H1 (cell line): ENCODE data around the gene PTH1R. TPM values are rescaled to one million over a fixed set of nuclear protein-coding genes. Genes with fewer than 3 reads are reported as not detected.

Source experiments
- BCL11A ChIP-seq, 2 experiments: IDR thresholded peaks; one replicate each; pipeline ENCODE4 v1.6.1; 2011; ENCODE audit warnings: low read depth in 2 of 2, low read length in 2 of 2, mild to moderate bottlenecking in 2 of 2
- GABPA ChIP-seq: IDR thresholded peaks from 2 replicates; pipeline ENCODE4 v1.6.1; 2011; ENCODE audit warnings: mild to moderate bottlenecking, low read length, moderate library complexity, borderline replicate concordance; ENCODE audit not compliant: insufficient read depth
- HDAC6 ChIP-seq: IDR thresholded peaks from one replicate; pipeline ENCODE4 v1.7.1; 2012; ENCODE audit warnings: low read depth, mild to moderate bottlenecking, inconsistent platforms, low read length, moderate library complexity
- KDM4A ChIP-seq: IDR thresholded peaks from one replicate; pipeline ENCODE4 v1.7.1; 2012; ENCODE audit warnings: low read depth, mild to moderate bottlenecking, moderate library complexity, low read length, inconsistent platforms; ENCODE audit not compliant: severe bottlenecking
- RXRA ChIP-seq: IDR thresholded peaks from 2 replicates; pipeline ENCODE4 v1.6.1; 2011; ENCODE audit warnings: low read depth, mild to moderate bottlenecking, low read length, moderate library complexity; ENCODE audit not compliant: insufficient read depth
- SP1 ChIP-seq: IDR thresholded peaks from 2 replicates; pipeline ENCODE4 v1.6.1; 2011; ENCODE audit warnings: low read depth, low read length
- SP4 ChIP-seq: IDR thresholded peaks from 2 replicates; pipeline ENCODE4 v1.6.1; 2012; ENCODE audit warnings: low read length, inconsistent platforms
- TEAD4 ChIP-seq: IDR thresholded peaks from 2 replicates; pipeline ENCODE4 v1.6.1; 2012; ENCODE audit warnings: low read depth, low read length, inconsistent platforms, mixed read lengths
- polyA plus RNA-seq, 7 experiments: library from polyadenylated mRNA; depleted of rRNA in 3 of 7; stranded (reverse) in 5 of 7; unstranded in 2 of 7; fragments of >200 nt in 5 of 7; fragments of 200-250 nt in 2 of 7; gene quantifications; 1 replicate in 5 of 7; 2 replicates in 1 of 7; 4 replicates in 1 of 7; pipeline versions ENCODE4 v1.2.1 to v1.2.3, GENCODE V29; 2011 to 2013; ENCODE audit warnings: missing spikeins in 2 of 7, mixed read lengths in 2 of 7
- total RNA-seq: library from RNA; stranded (reverse); fragmentation: NEBNext Ultra II Directional; extraction: Animal tissue kit (Norgen Biotek cat#: 25700); gene quantifications from 2 replicates; pipeline ENCODE4 v1.2.1, GENCODE V29; 2021
- TF ChIP-seq, protein P1 (sequence below): fragments of 300-600 bp; sonication (generic); IDR thresholded peaks from 2 replicates; pipeline ENCODE4 v1.7.1; 2012; ENCODE audit warnings: low read length, moderate library complexity, mild to moderate bottlenecking, inconsistent platforms; ENCODE audit not compliant: insufficient replicate concordance
- TF ChIP-seq, protein P2 (sequence below): IDR thresholded peaks from 2 replicates; pipeline ENCODE4 v1.6.1; 2011; ENCODE audit warnings: low read length, improper control_type of control experiment

Gene PTH1R
- total and polyA plus RNA-seq, 2 of the 8 experiments (the other 6 are each of a cell fraction or from before 2014, with no cell fraction given) = 0.57 to 1.5 TPM

DNA sequence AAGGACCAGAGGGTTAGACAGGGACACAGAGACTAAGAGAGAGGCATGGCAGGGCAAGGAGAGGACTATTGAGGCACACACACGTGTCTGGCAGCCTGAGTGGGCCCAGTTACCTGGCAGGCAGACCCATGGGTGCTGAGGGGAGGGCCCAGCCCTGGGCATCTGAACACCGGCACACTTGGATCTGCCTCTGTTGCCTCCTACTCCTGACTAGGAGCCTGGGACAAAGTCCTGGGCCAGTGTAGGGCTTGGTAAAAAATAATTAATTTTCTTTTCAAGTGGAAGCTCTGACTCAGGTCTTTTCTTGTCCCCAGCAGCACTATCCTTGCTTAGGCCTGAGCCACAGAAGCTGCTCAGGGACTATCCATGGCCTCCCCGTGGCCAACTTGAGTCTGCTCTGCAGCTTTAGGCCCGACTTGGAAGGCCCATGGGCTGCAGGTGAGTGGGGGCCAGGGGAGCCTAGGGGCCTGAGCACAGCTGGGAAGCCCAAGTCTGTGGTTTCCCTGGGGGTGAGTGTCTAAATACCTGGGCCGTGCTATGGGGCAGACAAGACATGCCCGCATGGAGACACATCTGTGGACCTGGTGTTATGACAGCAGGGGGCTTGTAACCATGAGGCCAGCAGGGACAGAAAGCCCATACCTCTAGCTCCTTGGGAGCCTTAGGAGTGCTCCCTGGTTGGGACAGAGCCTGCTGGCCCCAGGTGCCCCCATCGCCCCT is at the start of gene PTH1R (continued):
- TF ChIP-seq, protein P1, sequence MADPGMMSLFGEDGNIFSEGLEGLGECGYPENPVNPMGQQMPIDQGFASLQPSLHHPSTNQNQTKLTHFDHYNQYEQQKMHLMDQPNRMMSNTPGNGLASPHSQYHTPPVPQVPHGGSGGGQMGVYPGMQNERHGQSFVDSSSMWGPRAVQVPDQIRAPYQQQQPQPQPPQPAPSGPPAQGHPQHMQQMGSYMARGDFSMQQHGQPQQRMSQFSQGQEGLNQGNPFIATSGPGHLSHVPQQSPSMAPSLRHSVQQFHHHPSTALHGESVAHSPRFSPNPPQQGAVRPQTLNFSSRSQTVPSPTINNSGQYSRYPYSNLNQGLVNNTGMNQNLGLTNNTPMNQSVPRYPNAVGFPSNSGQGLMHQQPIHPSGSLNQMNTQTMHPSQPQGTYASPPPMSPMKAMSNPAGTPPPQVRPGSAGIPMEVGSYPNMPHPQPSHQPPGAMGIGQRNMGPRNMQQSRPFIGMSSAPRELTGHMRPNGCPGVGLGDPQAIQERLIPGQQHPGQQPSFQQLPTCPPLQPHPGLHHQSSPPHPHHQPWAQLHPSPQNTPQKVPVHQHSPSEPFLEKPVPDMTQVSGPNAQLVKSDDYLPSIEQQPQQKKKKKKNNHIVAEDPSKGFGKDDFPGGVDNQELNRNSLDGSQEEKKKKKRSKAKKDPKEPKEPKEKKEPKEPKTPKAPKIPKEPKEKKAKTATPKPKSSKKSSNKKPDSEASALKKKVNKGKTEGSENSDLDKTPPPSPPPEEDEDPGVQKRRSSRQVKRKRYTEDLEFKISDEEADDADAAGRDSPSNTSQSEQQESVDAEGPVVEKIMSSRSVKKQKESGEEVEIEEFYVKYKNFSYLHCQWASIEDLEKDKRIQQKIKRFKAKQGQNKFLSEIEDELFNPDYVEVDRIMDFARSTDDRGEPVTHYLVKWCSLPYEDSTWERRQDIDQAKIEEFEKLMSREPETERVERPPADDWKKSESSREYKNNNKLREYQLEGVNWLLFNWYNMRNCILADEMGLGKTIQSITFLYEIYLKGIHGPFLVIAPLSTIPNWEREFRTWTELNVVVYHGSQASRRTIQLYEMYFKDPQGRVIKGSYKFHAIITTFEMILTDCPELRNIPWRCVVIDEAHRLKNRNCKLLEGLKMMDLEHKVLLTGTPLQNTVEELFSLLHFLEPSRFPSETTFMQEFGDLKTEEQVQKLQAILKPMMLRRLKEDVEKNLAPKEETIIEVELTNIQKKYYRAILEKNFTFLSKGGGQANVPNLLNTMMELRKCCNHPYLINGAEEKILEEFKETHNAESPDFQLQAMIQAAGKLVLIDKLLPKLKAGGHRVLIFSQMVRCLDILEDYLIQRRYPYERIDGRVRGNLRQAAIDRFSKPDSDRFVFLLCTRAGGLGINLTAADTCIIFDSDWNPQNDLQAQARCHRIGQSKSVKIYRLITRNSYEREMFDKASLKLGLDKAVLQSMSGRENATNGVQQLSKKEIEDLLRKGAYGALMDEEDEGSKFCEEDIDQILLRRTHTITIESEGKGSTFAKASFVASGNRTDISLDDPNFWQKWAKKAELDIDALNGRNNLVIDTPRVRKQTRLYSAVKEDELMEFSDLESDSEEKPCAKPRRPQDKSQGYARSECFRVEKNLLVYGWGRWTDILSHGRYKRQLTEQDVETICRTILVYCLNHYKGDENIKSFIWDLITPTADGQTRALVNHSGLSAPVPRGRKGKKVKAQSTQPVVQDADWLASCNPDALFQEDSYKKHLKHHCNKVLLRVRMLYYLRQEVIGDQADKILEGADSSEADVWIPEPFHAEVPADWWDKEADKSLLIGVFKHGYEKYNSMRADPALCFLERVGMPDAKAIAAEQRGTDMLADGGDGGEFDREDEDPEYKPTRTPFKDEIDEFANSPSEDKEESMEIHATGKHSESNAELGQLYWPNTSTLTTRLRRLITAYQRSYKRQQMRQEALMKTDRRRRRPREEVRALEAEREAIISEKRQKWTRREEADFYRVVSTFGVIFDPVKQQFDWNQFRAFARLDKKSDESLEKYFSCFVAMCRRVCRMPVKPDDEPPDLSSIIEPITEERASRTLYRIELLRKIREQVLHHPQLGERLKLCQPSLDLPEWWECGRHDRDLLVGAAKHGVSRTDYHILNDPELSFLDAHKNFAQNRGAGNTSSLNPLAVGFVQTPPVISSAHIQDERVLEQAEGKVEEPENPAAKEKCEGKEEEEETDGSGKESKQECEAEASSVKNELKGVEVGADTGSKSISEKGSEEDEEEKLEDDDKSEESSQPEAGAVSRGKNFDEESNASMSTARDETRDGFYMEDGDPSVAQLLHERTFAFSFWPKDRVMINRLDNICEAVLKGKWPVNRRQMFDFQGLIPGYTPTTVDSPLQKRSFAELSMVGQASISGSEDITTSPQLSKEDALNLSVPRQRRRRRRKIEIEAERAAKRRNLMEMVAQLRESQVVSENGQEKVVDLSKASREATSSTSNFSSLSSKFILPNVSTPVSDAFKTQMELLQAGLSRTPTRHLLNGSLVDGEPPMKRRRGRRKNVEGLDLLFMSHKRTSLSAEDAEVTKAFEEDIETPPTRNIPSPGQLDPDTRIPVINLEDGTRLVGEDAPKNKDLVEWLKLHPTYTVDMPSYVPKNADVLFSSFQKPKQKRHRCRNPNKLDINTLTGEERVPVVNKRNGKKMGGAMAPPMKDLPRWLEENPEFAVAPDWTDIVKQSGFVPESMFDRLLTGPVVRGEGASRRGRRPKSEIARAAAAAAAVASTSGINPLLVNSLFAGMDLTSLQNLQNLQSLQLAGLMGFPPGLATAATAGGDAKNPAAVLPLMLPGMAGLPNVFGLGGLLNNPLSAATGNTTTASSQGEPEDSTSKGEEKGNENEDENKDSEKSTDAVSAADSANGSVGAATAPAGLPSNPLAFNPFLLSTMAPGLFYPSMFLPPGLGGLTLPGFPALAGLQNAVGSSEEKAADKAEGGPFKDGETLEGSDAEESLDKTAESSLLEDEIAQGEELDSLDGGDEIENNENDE = no peak
- no peak for TF ChIP-seq KDM4A
- no peak for TF ChIP-seq HDAC6
- no peak for TF ChIP-seq RXRA
- TF ChIP-seq, protein P2, sequence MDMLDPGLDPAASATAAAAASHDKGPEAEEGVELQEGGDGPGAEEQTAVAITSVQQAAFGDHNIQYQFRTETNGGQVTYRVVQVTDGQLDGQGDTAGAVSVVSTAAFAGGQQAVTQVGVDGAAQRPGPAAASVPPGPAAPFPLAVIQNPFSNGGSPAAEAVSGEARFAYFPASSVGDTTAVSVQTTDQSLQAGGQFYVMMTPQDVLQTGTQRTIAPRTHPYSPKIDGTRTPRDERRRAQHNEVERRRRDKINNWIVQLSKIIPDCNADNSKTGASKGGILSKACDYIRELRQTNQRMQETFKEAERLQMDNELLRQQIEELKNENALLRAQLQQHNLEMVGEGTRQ = no peak
- TF ChIP-seq TEAD4 = no peak
- TF ChIP-seq GABPA = no peak
- TF ChIP-seq SP4 = no peak
- TF ChIP-seq SP1 = no peak
- no peak for TF ChIP-seq BCL11A (IDR thresholded peaks at IDR 0.05; ENCODE audit: low read depth in 2 of 2, low read length in 2 of 2)
